NCI-H1417 (cell line): ENCODE measurements around the gene DCAF15.

Source experiments
- DNase-seq, 3 experiments: peaks; one replicate each; lab custom pipeline; 2025; lab: John Stamatoyannopoulos, UW

The DCAF15 gene

GRCh38 chr19:13931391-13932148 is 20.7 kb upstream of the DCAF15 start:
- DNase-seq = no peak

- no peak for DNase-seq
These were observed 20.1 kb upstream of the DCAF15 start for GRCh38 chr19:13932149-13932637.

DNA sequence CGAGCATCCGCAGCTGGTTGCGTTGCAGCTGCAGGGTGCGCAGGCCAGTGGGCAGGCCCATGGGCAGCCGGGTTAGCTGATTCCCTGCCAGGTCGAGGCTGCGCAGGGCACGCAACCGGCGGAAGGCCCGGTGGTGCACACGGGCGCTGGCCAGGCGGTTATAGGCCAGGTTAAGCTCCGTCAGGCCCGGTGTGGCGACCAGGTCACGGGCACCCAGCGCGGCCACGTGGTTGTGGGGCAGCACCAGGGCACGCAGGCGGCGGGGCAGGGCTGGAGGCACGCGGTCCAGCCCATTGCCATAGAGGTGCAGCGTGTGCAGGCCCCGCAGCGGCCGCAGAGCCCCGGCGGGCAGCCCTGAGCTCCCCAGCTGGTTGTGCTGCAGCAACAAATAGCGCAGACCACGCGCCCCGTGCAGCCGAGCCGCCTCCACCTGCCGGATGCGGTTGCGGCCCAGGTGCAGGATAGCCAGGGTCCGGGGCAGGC is 19.4 kb upstream of the DCAF15 start:
- no peak for DNase-seq

DNA sequence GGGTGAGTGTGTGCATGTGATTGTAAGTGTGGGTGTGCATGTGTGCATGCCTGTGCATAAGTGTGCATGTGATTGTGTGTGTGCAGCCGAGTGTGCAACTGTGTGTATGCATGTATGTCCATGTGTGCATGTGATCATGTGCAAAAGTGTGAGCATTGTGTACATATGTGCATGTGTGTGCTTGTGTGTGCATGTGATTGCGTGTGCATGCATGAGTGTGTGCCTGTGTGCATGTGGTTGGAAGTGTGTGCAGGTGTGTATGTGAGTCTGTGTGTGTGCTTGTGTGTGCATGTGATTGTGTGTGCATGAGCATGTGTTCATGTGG is 17.6 kb upstream of the DCAF15 start:
- no peak for DNase-seq

DNA sequence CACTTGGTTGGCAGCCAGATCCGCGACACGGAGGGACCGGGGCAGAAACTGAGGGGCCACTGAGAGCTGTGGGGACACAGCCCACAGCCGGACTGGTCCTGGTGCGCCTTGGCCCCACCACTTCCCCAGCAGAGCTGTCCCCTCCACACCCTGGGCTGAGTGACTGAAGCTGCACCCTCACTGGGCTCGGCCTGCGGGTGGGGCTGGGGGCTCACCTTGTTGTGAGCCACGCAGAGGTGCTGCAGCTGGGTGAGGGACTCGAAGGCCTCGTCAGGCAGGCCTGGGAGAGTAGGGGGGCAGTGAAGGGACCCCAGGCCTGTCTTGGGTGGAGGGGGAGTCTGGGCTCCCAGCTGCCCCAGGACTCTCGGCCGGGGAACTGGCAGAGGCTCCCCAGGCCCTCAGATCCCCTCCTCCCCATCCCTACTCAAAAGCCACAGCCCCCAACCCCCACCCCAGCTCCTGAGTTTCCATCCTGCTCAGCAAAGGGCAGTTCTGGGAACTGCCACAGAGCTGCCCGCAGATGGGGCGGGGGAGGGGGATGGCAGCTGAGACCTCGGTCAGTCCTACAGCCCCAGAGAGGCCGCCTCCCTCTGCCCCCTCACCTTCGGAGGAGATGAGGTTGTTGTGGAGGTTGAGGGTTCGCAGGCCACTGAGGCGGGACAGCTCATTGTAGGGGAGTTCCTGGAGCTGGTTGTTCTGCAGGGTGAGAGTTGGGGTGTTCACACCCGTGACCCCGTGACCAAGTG is 16.4 kb upstream of the DCAF15 start:
- DNase-seq = peak in 1 of 3 experiments; percentile 20

DNA sequence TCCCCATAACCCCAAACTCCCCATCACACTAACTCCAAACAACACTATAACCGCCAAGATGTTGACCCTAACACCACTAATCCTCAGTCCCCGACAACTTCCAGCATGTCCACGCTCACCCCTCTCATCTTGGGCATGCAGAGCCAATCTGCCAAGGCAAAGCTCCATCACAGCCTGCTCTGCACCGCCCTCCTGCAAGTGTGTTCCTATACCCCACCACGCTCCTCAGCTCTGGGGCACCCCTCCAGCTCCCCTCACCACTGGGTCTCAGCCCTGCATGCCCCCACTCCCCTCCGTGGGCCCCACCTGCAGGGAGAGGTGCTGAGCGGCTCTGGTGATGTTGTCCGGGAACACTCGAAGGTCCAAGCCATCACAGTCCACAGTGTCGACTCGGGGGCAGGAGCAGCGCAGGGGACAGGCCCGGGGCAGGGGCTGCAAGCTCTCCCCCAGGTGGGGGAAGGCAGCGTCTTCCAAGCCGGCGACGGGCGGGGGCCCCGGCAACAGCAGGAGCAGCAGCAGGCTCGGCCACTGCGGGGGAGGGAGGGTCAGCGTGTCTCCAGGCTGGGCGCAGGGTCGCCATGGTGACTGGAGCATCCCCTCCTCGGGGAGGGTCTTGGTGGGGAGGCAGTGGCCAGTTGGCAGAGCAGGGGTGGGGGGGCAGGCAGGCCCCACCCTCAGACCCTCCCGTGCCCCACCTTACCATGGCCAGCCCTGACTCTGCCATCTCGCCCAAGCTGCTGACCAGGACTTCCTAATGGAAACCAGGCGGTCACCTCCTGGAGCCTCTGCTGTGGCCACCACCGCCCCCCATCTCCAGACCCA is 14.6 kb upstream of the DCAF15 start:
- DNase-seq = peak in 2 of 3 experiments; percentile 31 to 48

GRCh38 chr19:13938301-13939064 is 13.8 kb upstream of the DCAF15 start, which contains the start of gene PODNL1:
TSS of gene PODNL1 (minus strand) at chr19:13938417. CDS start at chr19:13938181, 236 bp downstream.
- DNase-seq = no peak

DNA sequence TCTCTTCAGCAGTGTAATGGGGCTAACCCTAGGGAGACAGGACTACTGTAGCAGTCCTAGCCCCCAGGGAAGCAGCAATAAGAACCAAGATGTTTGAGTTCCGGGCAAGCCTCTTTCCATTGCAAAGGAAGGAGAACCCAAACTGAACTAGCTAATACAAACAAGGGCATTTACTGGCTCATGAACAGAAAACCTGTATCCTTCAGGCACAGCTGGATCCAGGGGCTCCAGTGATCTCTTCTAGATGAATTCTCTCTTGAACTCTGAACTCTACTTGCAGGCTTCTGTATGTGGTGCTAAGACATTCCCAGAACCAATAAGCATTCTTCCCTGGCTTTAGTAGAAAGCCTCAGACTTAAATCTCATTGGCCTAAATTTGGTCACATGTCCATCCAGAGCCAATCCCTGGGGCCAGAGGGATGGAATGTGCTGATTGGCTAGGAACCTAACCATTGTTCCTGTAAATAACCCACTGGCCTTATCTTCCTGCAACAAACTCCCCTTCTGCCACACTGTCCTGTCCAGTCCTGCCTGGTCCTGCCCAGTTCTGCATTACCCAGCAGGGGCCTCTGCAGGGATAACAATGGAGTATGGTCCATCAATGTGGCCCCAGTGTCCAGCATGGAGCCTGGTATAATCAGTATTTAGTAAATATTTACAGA is 10.2 kb upstream of the DCAF15 start:
- DNase-seq = no peak

- DNase-seq = no peak
These were observed 5.9 kb upstream of the DCAF15 start for GRCh38 chr19:13946414-13946813.

DNA sequence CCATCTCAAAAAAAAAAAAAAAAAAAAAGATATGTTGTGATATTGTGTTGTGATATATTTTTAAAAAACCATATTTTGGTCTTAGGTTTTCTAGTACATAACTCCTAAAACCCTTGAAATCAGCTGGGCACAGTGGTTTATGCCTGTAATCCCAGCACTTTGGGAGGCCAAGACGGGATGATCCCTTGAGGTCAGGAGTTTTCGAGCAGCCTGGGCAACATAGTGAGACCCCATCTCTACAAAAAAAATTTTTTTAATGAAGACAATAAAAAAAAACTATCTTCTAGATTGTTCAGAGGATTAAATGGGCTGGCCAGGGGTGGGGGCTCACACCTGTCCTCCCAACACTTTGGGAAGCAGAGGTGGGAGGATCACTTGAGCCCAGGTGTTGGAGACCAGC is 1.3 kb upstream of the DCAF15 start:
- DNase-seq = no peak

DNA sequence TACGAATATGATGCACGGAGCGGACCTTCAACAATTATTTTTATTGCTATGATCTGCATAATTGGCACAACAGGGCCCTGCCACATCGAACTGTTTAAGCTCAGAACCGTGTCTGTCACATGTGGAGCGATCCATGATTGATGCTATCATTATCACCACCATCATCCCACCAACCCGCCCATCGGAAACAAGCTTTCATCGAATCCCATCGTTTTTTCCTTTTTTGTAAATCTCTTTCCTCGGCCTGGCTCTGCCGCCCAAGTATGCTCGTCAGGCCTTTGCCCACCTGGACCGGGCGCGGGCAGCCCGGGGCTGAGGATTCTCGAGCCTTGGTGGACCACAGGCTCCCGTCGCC is 533 bp upstream of the DCAF15 start:
- DNase-seq = no peak

DNA sequence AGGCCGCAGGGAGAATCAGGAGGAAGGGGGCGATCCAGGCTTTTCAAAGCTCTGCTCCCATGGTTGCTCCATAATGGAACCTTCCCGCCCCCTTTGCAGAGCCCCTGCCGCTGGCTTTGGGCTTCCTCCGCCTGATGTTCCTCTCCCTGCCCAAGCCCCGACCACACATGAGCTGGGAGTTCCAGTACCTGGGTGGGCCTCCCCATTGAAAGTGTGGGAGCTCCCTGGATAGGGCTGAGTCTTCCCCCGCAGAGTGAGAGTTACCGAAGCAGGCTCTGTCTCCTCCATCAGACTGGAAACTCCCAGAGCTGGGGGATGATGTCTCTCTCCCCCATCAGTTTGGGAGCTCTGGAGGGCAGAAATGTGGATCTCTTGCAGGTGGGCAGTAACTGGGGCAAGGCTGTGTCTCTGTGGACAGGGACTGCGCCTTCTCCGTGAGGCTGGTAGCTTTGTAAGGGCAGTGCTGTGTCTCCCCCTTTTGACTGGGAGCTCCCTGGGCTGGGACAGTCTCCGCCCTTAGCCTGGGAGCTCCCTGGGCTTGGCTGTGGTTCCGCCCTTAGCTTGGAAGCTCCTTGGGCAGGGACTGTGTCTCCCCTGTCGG is 722 bp downstream of the DCAF15 start:
- peak in 1 of 3 experiments; percentile 54 for DNase-seq

DNA sequence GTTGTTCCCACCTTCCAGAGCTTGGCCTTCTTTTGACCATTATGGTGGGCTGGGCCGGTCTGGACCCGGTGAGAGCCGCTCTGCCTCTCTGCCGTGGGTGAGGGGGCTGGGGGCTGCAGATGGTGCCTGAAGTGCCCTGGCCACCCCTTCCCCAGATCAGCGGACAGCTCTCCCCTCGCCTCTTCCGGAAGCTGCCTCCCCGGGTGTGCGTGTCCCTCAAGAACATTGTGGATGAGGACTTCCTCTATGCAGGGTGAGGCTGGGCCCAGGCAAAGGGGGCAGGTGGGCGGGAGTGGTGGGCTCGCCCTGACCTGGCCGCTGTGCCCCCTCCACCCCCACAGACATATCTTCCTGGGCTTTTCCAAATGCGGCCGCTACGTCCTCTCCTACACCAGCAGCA is 1.9 kb downstream of the DCAF15 start:
- DNase-seq = no peak

DNA sequence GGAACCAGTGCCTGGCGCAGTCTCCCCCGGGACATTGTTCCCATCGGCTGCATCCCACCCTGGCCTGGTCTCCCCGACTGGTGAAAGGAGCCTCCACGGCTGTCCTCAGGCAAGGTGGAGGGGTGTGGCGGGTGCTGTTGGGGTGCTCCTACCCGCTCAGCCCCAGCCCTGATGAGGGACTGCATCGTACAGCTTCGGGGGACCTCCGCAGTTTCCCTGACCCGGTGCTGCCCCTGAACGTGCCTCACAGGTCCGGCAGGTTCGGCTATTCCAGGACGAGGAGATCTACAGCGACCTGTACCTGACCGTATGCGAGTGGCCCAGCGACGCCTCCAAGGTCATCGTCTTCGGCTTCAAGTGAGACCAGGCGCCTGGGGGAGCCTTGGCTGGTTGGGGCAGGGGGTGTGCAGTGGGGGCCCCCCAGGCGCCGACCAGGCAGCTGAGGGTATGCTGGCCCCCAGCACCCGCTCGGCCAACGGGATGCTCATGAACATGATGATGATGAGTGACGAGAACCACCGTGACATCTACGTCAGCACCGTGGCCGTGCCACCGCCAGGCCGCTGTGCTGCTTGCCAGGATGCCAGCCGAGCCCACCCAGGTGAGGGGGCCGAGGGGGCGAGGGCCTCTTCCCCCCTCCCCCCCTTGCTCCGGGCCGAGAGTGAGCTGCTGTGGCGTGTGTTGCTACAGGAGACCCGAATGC is 3.5 kb downstream of the DCAF15 start:
- DNase-seq = no peak

DNA sequence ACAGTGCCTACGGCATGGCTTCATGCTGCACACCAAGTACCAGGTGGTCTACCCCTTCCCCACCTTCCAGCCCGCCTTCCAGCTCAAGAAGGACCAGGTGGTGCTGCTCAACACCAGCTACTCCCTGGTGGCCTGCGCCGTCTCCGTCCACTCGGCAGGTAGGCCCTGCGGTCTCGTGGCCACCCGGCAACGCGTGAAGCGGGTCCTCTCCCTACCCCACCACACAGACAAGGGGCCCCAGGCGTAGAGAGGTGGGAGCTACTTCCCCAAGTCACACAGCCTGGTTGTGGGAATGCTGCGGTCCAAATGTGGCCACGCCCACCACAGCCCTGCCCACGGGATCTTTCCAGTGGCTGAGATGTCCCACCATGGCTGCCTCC is 4.0 kb downstream of the DCAF15 start:
- no peak for DNase-seq

- DNase-seq = no peak
These were observed 4.7 kb downstream of the DCAF15 start for GRCh38 chr19:13957051-13957450.

DNA sequence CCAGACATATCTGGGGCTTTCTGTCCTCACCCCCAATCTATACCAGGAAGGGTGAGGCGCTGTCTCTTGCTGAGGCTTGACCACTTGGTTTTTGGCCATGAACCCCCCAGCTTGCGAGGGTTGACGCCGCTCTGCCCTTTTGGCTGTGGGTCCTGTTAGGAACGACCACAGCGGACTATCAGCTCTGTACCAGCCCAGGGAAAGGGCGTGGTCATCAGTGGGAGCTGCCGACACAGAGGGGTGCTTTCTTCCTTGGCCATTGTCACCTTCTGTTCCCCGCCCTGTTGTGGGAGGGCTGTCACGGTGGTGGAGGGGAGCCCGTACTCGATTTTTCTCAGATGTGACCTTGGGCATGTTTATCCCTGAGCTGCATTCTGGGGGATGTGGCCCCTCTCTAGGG is 5.7 kb downstream of the DCAF15 start:
- no peak for DNase-seq

GRCh38 chr19:13959141-13959961 is 7.0 kb downstream of the DCAF15 start:
- DNase-seq = no peak
